ENCODE data around the gene UXT. TPM values are rescaled to one million over a fixed set of nuclear protein-coding genes. Genes with fewer than 3 reads are reported as not detected.

UXT gene
- total and polyA plus RNA-seq, 3 donors from 2014 or later: 63.8 to 79.9 (median 72.0) TPM

- Histone ChIP-seq H3K27me3 (no peaks in the 10 kb centered on the region), H3K4me1 (no peaks in the 10 kb centered on the region), H3K9me3 (no peaks in the 10 kb centered on the region), H3K4me3 (no peak overlapping the region), H3K27ac (no peak overlapping the region), H3K36me3 (ENCODE audit: low read depth, missing control alignments) (no peaks in the 10 kb centered on the region)
- TF ChIP-seq POLR2A (IDR thresholded peaks at IDR 0.05) (no peak), CTCF (IDR thresholded peaks at IDR 0.05) (no peak)
- 89 to 92% methylated on average over 15 to 16 of the region's 16 CpGs for WGBS, 2 donors
- no peak for DNase-seq
- intact Hi-C loops (cut with DNase I; ENCODE audit: low total_unique reads): no loop called here
Observed at GRCh38 chrX:47634871-47635575, 24.0 kb downstream of the UXT start.

GRCh38 chrX:47633689-47634590 is 25.0 kb downstream of the UXT start:
- Histone ChIP-seq H3K4me3 (no peak overlapping the region), H3K27me3 (no peaks in the 10 kb centered on the region), H3K36me3 (ENCODE audit: low read depth, missing control alignments) (no peaks in the 10 kb centered on the region), H3K4me1 (no peaks in the 10 kb centered on the region), H3K27ac (no peak overlapping the region), H3K9me3 (no peaks in the 10 kb centered on the region)
- intact Hi-C loops (cut with DNase I; ENCODE audit: low total_unique reads): no loop called here
- DNase-seq: no peak
- WGBS, 2 donors: 55 to 65% methylated on average over 10 to 14 of the region's 14 CpGs
- TF ChIP-seq POLR2A (IDR thresholded peaks at IDR 0.05) (no peak), CTCF (IDR thresholded peaks at IDR 0.05) (no peak)

GRCh38 chrX:47632666-47633065 is 26.3 kb downstream of the UXT start:
- Histone ChIP-seq H3K36me3 (ENCODE audit: low read depth, missing control alignments) (no peaks in the 10 kb centered on the region), H3K4me3 (no peak overlapping the region), H3K4me1 (no peaks in the 10 kb centered on the region), H3K27ac (no peak overlapping the region), H3K27me3 (no peaks in the 10 kb centered on the region), H3K9me3 (no peaks in the 10 kb centered on the region)
- WGBS, 2 donors: 44 to 62% methylated on average over 4 of the region's 4 CpGs
- intact Hi-C loops (cut with DNase I; ENCODE audit: low total_unique reads): no loop called here
- no peak for DNase-seq
- no peak for TF ChIP-seq CTCF (IDR thresholded peaks at IDR 0.05)
- TF ChIP-seq POLR2A (IDR thresholded peaks at IDR 0.05): no peak

GRCh38 chrX:47631676-47632075 is 27.3 kb downstream of the UXT start:
- 59 to 74% methylated on average over 4 to 5 of the region's 5 CpGs for WGBS, 2 donors
- no peak for DNase-seq

More at GRCh38 chrX:47631676-47632075, 27.3 kb downstream of the UXT start:
- no peak for TF ChIP-seq POLR2A (IDR thresholded peaks at IDR 0.05)
- TF ChIP-seq CTCF (IDR thresholded peaks at IDR 0.05): no peak
- Histone ChIP-seq H3K4me3 (no peak overlapping the region), H3K4me1 (no peaks in the 10 kb centered on the region), H3K27me3 (no peaks in the 10 kb centered on the region), H3K27ac (no peak overlapping the region), H3K9me3 (no peaks in the 10 kb centered on the region), H3K36me3 (ENCODE audit: low read depth, missing control alignments) (no peaks in the 10 kb centered on the region)
- intact Hi-C loops (cut with DNase I; ENCODE audit: low total_unique reads): no loop called here

All from testis (tissue), 3 donors.